GM21360 (cell line): ENCODE results near the gene CAP1.
"Not testable (repeated sequence)": the region's sequence is repeated elsewhere in the genome, so short reads cannot be mapped to it uniquely, and the experiment has no call there.

Experiments used
- ATAC-seq: cut with Tn5 transposase; IDR thresholded peaks from one replicate; pipeline ENCODE4 v1.9.1; 2021; ENCODE audit warnings: mild to moderate bottlenecking, moderate library complexity; ENCODE audit not compliant: unreplicated experiment

The CAP1 gene

GRCh38 chr1:40058097-40058452 lies 17.5 kb downstream of the CAP1 start:
- no peak for ATAC-seq

GRCh38 chr1:40058453-40059337 lies 18.2 kb downstream of the CAP1 start:
- ATAC-seq = no peak

- ATAC-seq = no peak
These were observed 18.9 kb downstream of the CAP1 start for GRCh38 chr1:40059338-40059959.

GRCh38 chr1:40059960-40060750 lies 19.6 kb downstream of the CAP1 start:
- no peak for ATAC-seq

GRCh38 chr1:40064797-40065499 lies 24.4 kb downstream of the CAP1 start:
- ATAC-seq = peak; percentile 67

- no peak for ATAC-seq
These were observed 26.5 kb downstream of the CAP1 start for GRCh38 chr1:40067023-40067422.

GRCh38 chr1:40067851-40068250 lies 27.3 kb downstream of the CAP1 start:
- no peak for ATAC-seq

- ATAC-seq = no peak
These were observed 31.6 kb downstream of the CAP1 start for GRCh38 chr1:40072142-40072541.

- ATAC-seq = no peak
These were observed 32.5 kb downstream of the CAP1 start for GRCh38 chr1:40073062-40073461.

- no peak for ATAC-seq
These were observed 34.7 kb downstream of the CAP1 start for GRCh38 chr1:40075266-40075665.

- no peak for ATAC-seq
These were observed 36.4 kb downstream of the CAP1 start for GRCh38 chr1:40076895-40077312.

GRCh38 chr1:40078512-40079333 lies 38.2 kb downstream of the CAP1 start:
- no peak for ATAC-seq

- no peak for ATAC-seq
These were observed 39.4 kb downstream of the CAP1 start for GRCh38 chr1:40079774-40080400.

- no peak for ATAC-seq
These were observed 41.3 kb downstream of the CAP1 start for GRCh38 chr1:40081871-40082270.

GRCh38 chr1:40084750-40085149 lies 44.2 kb downstream of the CAP1 start:
- not testable (repeated sequence) for ATAC-seq

GRCh38 chr1:40090652-40091355 lies 50.3 kb downstream of the CAP1 start:
- no peak for ATAC-seq

- ATAC-seq = no peak
These were observed 51.7 kb downstream of the CAP1 start for GRCh38 chr1:40092241-40092640.

GRCh38 chr1:40092706-40093639 lies 52.4 kb downstream of the CAP1 start:
- no peak for ATAC-seq
